ENCODE measurements around the gene VMO1.

Gene VMO1

DNA sequence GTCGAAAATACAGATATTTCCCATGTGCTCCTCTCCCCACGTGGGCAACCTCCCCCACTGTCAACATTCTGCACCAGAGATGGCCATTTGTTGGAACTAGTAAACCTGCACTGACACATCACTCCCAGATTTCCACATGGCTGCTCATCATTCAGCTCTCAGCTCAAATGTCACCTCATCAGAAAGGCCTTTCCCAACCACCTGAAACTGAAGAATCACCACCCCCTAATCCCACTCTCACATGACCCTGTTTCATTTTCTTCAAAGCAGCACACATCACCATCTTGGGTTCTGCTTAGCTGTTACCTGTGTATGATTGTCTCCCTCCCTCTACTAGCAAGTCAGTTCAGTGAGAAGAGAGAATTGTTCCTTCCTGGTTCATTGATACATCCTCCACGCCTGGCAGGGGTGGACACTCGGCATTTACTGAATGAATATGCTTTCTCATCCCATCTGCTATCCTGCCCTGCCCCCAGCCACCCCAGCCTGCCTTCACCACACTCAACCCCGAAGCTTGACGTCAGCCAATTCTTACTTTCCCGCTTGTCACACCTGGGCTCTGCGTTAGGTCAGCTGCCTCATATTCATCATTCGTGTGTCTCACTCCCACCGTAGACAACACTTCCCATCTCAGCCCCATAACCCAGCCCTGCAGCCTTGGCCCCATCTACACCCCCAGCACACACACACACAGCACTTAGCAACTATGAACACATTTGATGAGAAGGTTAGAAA is 14.5 kb upstream of the VMO1 start:
- peak; percentile 26 for TF ChIP-seq FOXP2 (optimal IDR thresholded peaks at IDR 0.05; ENCODE audit: borderline replicate concordance, extremely low read depth, extremely low read length, insufficient read depth)
- TF ChIP-seq, protein P1, sequence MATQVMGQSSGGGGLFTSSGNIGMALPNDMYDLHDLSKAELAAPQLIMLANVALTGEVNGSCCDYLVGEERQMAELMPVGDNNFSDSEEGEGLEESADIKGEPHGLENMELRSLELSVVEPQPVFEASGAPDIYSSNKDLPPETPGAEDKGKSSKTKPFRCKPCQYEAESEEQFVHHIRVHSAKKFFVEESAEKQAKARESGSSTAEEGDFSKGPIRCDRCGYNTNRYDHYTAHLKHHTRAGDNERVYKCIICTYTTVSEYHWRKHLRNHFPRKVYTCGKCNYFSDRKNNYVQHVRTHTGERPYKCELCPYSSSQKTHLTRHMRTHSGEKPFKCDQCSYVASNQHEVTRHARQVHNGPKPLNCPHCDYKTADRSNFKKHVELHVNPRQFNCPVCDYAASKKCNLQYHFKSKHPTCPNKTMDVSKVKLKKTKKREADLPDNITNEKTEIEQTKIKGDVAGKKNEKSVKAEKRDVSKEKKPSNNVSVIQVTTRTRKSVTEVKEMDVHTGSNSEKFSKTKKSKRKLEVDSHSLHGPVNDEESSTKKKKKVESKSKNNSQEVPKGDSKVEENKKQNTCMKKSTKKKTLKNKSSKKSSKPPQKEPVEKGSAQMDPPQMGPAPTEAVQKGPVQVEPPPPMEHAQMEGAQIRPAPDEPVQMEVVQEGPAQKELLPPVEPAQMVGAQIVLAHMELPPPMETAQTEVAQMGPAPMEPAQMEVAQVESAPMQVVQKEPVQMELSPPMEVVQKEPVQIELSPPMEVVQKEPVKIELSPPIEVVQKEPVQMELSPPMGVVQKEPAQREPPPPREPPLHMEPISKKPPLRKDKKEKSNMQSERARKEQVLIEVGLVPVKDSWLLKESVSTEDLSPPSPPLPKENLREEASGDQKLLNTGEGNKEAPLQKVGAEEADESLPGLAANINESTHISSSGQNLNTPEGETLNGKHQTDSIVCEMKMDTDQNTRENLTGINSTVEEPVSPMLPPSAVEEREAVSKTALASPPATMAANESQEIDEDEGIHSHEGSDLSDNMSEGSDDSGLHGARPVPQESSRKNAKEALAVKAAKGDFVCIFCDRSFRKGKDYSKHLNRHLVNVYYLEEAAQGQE (IDR thresholded peaks at IDR 0.05; ENCODE audit: insufficient read depth in 1 of 2, low read depth in 2 of 2, low read length in 2 of 2) = no peak
- no peak for TF ChIP-seq SIN3A (IDR thresholded peaks at IDR 0.05; ENCODE audit: borderline replicate concordance, insufficient read depth, low read length)

DNA sequence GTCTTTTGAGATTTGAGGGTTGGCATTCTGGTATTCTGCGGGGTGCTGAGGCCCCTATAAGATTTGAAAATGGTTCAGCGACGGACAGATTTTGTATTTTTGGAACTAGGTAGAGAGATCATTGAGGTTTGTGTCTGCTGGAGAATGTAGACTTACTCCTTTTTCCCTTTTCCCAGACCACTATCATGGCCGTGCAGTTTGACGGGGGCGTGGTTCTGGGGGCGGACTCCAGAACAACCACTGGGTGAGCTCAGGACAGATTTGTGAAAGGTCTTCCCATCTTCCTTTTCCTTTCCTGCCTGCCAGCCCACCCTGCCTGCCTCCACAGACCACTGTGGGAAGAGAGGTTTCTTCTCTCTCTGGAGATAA is 10.4 kb upstream of the VMO1 start:
- peak; percentile 30; the same call in 1 of the 2 replicates for TF ChIP-seq SIN3A (IDR thresholded peaks at IDR 0.05; ENCODE audit: borderline replicate concordance, insufficient read depth, low read length)
- TF ChIP-seq, protein P1 (IDR thresholded peaks at IDR 0.05; ENCODE audit: insufficient read depth in 1 of 2, low read depth in 2 of 2, low read length in 2 of 2) = no peak

DNA sequence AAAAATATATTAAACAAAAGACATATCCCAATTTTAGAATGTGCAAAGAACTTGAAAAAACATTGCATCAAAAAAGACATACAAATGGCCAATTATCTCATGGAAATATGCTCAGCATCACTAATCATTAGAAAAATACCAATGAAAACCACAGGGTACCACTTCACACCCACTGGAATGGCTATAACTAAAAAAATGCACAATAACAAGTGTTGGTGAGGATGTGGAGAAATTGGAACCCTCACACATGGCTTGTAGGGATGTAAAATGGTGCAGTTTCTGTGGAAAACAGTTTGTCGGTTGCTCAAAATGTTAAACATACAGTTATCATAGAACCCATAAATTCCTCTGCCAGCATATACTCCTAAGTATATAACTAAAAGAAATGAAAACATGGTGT is 9.0 kb upstream of the VMO1 start:
- TF ChIP-seq TAF1 (IDR thresholded peaks at IDR 0.05; ENCODE audit: borderline replicate concordance, insufficient read depth, low read length) = no peak
- TF ChIP-seq, protein P1 (IDR thresholded peaks at IDR 0.05; ENCODE audit: insufficient read depth in 1 of 2, low read depth in 2 of 2, low read length in 2 of 2) = no peak
- no peak for TF ChIP-seq FOXP2 (optimal IDR thresholded peaks at IDR 0.05; ENCODE audit: borderline replicate concordance, extremely low read depth, extremely low read length, insufficient read depth)
- TF ChIP-seq SIN3A (IDR thresholded peaks at IDR 0.05; ENCODE audit: borderline replicate concordance, insufficient read depth, low read length) = no peak
- no peak for TF ChIP-seq POLR2AphosphoS5 (IDR thresholded peaks at IDR 0.05; ENCODE audit: low read depth, low read length)

DNA sequence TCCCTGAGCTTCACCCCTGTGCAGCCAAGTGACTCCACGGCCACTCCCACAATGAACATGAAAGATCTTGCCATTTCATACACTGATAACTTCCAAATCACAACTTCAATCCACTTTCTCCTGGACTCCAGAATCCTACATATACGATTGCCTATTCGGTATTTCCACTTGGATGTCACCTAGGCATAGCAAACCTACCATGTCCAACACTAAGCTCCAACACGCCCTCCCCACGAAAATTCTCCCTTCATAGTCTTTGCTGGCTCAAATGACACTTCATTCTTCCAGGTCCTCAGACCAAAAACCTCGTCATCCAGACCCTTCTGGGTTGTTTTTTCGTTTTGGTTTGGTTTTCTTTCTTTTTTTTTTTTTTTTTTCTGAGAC is 4.5 kb upstream of the VMO1 start:
- no peak for TF ChIP-seq SIN3A (IDR thresholded peaks at IDR 0.05; ENCODE audit: borderline replicate concordance, insufficient read depth, low read length)
- TF ChIP-seq, protein P1 (IDR thresholded peaks at IDR 0.05; ENCODE audit: insufficient read depth in 1 of 2, low read depth in 2 of 2, low read length in 2 of 2) = no peak
- TF ChIP-seq FOXP2 (optimal IDR thresholded peaks at IDR 0.05; ENCODE audit: borderline replicate concordance, extremely low read depth, extremely low read length, insufficient read depth) = no peak
- no peak for TF ChIP-seq POLR2AphosphoS5 (IDR thresholded peaks at IDR 0.05; ENCODE audit: low read depth, low read length)
